Fibroblast of skin of scalp (primary cell): ENCODE measurements around the gene PTPRN2.
A peak's percentile ranks its signal among the peaks of the same experiment; 100 is the strongest.
"Not testable (repeated sequence)": the region's sequence is repeated elsewhere in the genome, so short reads cannot be mapped to it uniquely, and the experiment has no call there.

Source experiments
- DNase-seq: peaks from one replicate; pipeline ENCODE4 v3.0.0-alpha.2; 2013

Gene PTPRN2

GRCh38 chr7:158414002-158414401, 173.6 kb downstream of the PTPRN2 start:
- DNase-seq, result peak; percentile 8

- DNase-seq, result no peak
Measured at GRCh38 chr7:158411232-158411950, 176.2 kb downstream of the PTPRN2 start.

- DNase-seq, result no peak
Measured at GRCh38 chr7:158410720-158411119, 176.9 kb downstream of the PTPRN2 start.

GRCh38 chr7:158409816-158410330, 177.8 kb downstream of the PTPRN2 start:
- DNase-seq, result no peak

- DNase-seq, result no peak
Measured at GRCh38 chr7:158409120-158409519, 178.5 kb downstream of the PTPRN2 start.

- no peak for DNase-seq
Measured at GRCh38 chr7:158408318-158408920, 179.2 kb downstream of the PTPRN2 start.

- DNase-seq, result peak; percentile 54
Measured at GRCh38 chr7:158407581-158408317, 179.9 kb downstream of the PTPRN2 start.

- no peak for DNase-seq
Measured at GRCh38 chr7:158406801-158407200, 180.8 kb downstream of the PTPRN2 start.

GRCh38 chr7:158406364-158406763, 181.3 kb downstream of the PTPRN2 start:
- DNase-seq, result no peak

- DNase-seq, result not testable (repeated sequence)
Measured at GRCh38 chr7:158405771-158406170, 181.9 kb downstream of the PTPRN2 start.

GRCh38 chr7:158405324-158405723, 182.3 kb downstream of the PTPRN2 start:
- no peak for DNase-seq

GRCh38 chr7:158404031-158404761, 183.4 kb downstream of the PTPRN2 start:
- DNase-seq, result no peak

- DNase-seq, result no peak
Measured at GRCh38 chr7:158403013-158403821, 184.4 kb downstream of the PTPRN2 start.

- DNase-seq, result no peak
Measured at GRCh38 chr7:158402471-158402870, 185.2 kb downstream of the PTPRN2 start.

- DNase-seq, result no peak
Measured at GRCh38 chr7:158401826-158402225, 185.8 kb downstream of the PTPRN2 start.

GRCh38 chr7:158401295-158401694, 186.3 kb downstream of the PTPRN2 start:
- DNase-seq, result no peak

- DNase-seq, result no peak
Measured at GRCh38 chr7:158400601-158401225, 186.9 kb downstream of the PTPRN2 start.

GRCh38 chr7:158399762-158400161, 187.9 kb downstream of the PTPRN2 start:
- no peak for DNase-seq

GRCh38 chr7:158398750-158399149, 188.9 kb downstream of the PTPRN2 start:
- DNase-seq, result no peak

- DNase-seq, result no peak
Measured at GRCh38 chr7:158397885-158398284, 189.7 kb downstream of the PTPRN2 start.
